NCI-H2029 treated with DMSO at 0.1 percent for 48 hours (cell line): ENCODE measurements around the gene SYT15.
"Not testable (repeated sequence)": the region's sequence is repeated elsewhere in the genome, so short reads cannot be mapped to it uniquely, and the experiment has no call there.

Source experiments
- DNase-seq: peaks from one replicate; lab custom pipeline; 2025; lab: John Stamatoyannopoulos, UW

SYT15 gene

DNA sequence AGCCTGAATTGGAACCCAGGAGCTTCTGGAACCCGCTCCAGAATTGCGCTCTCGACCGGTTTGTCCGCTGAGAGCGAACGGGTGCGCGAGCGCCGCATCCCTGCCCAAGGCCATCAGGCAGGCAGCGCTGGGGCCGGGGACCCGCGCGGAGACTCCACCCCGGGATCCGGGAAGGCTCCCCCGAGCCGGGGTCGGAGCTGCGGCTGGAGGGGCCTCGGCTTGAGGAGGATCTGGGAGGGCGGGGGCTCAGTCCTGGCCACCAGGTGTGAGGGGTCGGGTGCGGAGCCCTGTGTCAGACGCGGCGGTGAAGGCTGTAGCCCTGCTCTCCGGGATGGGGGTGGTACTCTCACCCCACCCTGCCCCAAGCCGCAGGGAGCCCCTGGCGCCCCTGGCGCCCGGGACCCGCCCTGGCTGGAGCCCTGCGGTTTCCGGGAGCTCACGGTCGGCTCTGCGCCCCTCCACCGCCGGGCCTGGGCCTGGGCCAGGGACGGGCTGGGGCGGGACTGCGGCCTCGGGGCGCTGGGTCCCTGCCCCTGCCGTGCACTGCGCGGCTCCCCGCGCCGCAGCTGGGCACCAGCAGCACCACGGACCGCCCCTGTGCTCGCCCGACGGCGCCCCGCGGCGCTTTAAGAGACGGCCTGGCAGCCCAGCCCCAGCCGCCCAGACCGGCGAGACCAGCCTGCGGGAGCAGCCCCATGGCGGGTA, at the start of gene SYT15:
Gene SYT15, plus strand, starts transcription at position 655 of the 705 bp plus-strand sequence. Its CDS starts 41 bp downstream, at position 696.
- not testable (repeated sequence) for DNase-seq

DNA sequence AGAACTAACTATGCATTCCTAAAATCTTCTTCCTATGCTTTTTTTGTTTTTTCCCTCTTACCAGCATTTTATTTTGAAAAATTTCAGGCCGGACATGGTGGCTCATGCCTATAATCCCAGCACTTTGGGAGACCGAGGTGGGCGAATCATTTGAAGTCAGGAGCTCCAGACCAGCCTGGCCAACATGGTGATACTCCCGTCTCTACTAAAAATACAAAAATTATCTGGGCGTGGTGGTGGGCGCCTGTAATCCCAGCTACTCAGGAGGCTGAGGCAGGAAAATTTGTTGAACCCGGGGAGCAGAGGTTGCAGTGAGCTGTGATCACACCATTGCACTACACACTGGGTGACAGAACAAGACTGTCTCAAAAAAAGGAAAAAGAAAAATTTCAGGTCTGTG, 49.2 kb upstream of the SYT15 start:
- DNase-seq = not testable (repeated sequence)

GRCh38 chr10:46530249-46531186, 48.4 kb upstream of the SYT15 start:
- no peak for DNase-seq

GRCh38 chr10:46532256-46532655, 46.7 kb upstream of the SYT15 start:
- DNase-seq = not testable (repeated sequence)

DNA sequence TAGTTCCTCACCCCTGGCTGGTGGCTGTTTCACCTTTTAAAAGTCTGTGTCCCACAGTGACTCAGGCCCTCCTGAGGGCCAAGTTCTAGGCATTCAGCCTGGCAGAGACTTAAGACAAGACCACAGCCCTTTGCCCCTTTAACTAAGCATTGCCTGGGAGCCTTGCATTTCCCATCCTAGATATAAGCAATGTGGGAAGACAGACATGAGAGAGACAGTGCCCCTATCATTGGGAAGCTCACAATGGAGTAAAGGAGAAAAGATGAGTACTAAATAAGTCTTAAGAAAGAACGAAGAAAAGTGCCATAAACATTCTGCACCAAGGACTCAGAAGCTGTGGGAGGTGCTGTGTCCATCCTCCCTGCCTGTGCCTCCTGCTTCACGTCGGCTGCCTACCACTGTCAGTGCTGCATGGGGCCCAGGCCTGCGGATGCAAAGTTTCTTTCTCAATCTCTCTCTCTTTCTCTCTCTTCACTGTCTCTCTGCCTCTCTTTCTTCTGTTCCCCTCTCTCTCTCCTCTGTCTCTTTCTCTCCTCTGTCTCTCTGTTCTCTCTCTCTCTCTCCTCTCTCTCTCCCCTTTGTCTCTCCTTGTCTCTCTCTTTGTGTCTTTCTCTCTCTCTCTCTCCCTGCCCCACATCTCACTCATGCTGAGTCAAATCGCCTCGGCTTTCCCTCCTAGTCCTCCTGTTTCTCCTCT, 44.0 kb upstream of the SYT15 start:
- DNase-seq = no peak

DNA sequence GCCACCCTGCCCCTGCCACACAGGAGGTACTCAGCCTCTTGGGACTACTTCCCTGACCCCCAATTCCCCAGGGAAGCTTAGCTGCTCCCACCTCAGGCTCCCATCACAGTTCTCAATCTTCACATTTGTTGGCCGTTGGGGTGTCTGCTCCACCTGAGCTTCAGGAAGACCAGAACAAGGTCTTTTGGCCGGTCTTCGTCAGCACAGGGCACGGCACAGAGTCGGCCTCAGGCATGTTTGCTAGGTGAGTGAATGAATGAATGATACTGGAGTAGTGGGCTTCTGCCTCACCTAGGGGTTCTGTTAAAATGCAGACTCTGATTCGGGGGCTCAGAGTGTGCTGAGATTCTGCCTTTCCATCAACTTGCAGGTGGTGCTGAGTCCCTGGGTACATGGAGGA, 42.8 kb upstream of the SYT15 start:
- no peak for DNase-seq

GRCh38 chr10:46536781-46537180, 42.1 kb upstream of the SYT15 start:
- DNase-seq = no peak

GRCh38 chr10:46537309-46537708, 41.6 kb upstream of the SYT15 start:
- DNase-seq = no peak

DNA sequence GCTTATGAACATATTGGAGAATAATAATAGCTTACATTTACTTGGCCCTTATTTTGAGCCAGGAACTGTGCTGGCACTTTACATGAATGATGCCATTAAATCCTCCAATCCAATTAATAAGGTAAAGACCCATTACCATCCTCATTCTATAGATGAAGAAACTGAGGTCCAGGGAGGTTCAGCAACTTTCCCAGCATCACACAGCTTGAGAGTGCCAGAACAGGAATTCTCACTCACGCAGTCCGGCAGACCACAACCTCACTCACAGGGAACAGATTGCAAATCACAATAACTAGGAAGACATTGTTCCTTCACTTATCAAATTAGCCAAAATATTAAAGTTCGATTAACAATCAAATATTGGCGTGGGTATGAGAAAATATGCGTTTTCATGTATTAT, 40.8 kb upstream of the SYT15 start:
- DNase-seq = no peak

GRCh38 chr10:46538717-46539426, 40.1 kb upstream of the SYT15 start:
- DNase-seq = no peak

DNA sequence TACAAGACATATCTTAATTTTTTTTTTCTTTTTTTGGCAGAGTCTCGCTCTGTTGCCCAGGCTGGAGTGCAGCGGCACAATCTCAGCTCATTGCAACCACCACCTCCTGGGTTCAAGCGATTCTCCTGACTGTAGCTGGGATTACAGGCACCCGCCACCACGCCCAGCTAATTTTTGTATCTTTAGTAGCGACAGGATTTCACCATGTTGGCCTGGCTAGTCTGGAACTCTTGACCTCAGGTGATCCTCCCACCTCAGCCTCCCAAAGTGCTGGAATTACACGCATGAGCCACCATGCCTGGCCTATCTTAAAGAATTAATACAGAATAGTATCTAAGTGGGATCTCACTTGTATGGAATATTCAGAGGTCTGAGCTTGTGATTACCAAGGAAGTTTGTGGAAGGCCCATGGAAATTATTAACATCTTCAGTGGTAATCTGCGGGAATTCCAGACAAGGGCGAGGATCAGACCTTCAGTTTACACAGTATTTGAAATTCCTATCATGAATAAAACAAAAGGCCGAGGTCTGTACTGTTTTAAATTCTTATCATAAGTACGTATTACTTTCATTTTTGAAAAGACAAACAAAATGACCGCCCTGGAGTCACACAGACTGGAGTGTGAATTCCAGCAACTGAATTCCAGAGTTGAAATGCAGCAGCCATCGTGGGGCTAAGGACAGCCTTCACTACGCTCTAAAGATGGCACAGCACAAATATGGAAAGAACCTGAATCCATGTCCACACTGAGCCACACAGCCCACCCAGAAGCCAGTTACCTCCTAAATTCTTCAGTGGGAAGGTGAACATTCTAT, 39.1 kb upstream of the SYT15 start:
- DNase-seq = no peak

- no peak for DNase-seq
Measured at GRCh38 chr10:46540412-46541016, 38.4 kb upstream of the SYT15 start.

DNA sequence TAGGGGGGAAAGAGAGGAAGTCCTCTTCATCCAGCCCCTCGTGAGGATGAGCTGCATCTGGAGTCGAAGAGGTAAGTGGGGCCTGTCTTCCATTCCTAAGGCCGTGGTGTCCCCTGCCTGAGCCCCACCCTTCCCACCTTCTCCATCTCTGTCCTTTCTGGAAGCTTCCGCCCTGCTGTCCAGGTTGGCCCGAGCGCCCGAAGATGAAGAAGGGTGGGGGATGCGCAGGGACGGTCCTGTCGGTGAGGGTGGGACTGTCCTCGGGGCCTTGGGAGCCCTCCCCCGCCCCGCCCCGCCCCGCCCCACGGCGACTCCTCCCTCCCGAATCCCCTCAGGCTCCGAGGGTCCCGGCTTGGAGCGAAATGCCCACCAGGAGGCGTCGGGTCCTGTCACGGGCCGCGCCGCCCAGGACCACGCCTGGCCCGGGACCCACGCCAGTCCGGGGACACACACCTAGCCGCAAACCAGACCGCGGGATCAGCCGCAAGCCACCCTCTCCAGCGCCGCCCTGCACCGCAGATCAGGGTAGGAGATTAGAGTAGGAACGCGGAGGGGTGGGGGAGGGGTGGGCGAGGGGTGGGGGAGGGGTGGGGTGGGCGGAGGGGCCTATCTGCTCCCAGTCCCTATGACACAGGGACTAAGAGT, 37.8 kb upstream of the SYT15 start:
- DNase-seq = no peak

DNA sequence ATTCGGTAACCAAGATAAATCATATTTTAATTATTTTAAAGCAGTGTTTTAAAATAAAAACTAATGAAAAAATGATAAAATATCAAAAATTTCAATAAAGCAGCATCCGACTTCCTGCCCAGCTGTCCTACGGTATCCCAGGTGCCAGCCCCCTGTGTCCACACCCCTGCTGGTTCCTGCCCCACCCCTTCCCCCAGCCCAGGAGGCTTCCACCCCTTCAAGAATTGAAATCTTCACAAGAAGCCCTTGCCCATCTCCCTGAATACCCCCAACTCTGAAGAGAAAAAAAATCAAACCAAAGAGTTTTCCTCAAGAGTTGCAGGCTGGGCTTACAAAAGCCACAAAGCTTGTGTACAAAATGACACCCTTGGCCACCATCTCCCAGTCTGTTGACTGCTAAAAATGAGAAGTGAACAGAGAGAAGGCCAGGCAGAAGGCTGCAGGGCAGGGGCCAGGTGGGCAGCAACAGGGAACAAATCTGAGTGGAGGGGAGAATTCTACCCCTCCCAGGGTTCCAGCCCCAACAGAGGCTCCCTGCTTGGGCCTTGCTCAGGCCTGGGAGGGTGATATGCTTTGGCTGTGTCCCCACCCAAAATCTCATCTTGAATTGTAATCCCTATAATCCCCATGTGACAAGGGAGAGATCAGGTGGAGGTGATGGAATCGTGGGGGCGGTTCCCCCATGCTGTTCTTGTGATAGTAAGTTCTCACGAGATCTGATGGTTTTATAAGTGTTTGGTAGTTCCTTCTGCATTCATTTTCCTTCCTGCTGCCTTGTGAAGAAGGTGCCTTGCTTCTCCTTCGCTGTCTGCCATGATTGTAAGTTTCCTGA, 37.0 kb upstream of the SYT15 start:
- DNase-seq = no peak

- no peak for DNase-seq
Measured at GRCh38 chr10:46542567-46543465, 36.1 kb upstream of the SYT15 start.

GRCh38 chr10:46543466-46544377, 35.2 kb upstream of the SYT15 start:
- no peak for DNase-seq
